Measurements from ENCODE around the gene ANKRD40CL.

DNA sequence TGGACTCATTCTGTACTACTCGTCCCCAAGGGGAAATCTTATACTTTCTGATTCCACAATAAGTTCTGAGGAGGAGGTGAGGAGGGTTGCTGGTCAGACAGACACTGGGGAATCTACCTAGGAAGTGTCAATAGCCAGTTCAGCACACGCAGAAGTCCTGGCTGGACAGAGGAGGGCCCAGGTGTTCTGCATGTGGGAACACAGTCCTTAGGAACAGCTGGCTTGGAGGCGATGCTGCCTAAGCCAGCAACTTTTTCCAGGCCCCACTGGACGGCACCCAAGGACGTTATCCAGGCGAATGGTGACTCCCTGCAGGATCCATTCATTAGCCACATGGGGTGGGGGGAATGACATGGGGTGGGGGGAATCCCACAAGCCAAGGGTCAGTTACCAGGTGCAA lies 38.2 kb upstream of the ANKRD40CL start:
- TF ChIP-seq CTCF (IDR thresholded peaks at IDR 0.05) (no peak), POLR2A (IDR thresholded peaks at IDR 0.05) (no peak)
